CD4-positive, alpha-beta T cell treated with Interleukin-12 subunit alpha and Interleukin-12 subunit beta, for 1 hour (primary cell): ENCODE measurements around the gene LACRT.
A peak's percentile ranks its signal among the peaks of the same experiment; 100 is the strongest.
"Not testable (repeated sequence)": the region's sequence is repeated elsewhere in the genome, so short reads cannot be mapped to it uniquely, and the experiment has no call there.

Experiments used
- DNase-seq: peaks from one replicate; pipeline ENCODE4 v3.0.0-alpha.2; 2020

LACRT gene

GRCh38 chr12:54634795-54635194 lies at the start of gene LACRT:
Gene LACRT (minus strand): TSS chr12:54634895. CDS start chr12:54634841, 54 bp downstream.
- DNase-seq = no peak

GRCh38 chr12:54683398-54683797 lies 48.7 kb upstream of the LACRT start:
- no peak for DNase-seq

- no peak for DNase-seq
These were observed 48.0 kb upstream of the LACRT start for GRCh38 chr12:54682674-54683073.

GRCh38 chr12:54680374-54680773 lies 45.7 kb upstream of the LACRT start:
- no peak for DNase-seq

GRCh38 chr12:54678131-54678530 lies 43.4 kb upstream of the LACRT start:
- no peak for DNase-seq

- no peak for DNase-seq
These were observed 33.2 kb upstream of the LACRT start for GRCh38 chr12:54667945-54668344.

- no peak for DNase-seq
These were observed 31.3 kb upstream of the LACRT start for GRCh38 chr12:54666008-54666407.

GRCh38 chr12:54665022-54665635 lies 30.4 kb upstream of the LACRT start:
- DNase-seq = not testable (repeated sequence)

GRCh38 chr12:54663603-54664002 lies 28.9 kb upstream of the LACRT start:
- no peak for DNase-seq

GRCh38 chr12:54662026-54662425 lies 27.3 kb upstream of the LACRT start:
- no peak for DNase-seq

GRCh38 chr12:54661048-54661447 lies 26.4 kb upstream of the LACRT start:
- DNase-seq = no peak

- DNase-seq = no peak
These were observed 25.7 kb upstream of the LACRT start for GRCh38 chr12:54660320-54660962.

GRCh38 chr12:54658306-54659264 lies 23.9 kb upstream of the LACRT start:
- DNase-seq = peak; percentile 38

GRCh38 chr12:54657105-54657607 lies 22.5 kb upstream of the LACRT start:
- no peak for DNase-seq

- no peak for DNase-seq
These were observed 20.2 kb upstream of the LACRT start for GRCh38 chr12:54654926-54655325.

- DNase-seq = no peak
These were observed 18.3 kb upstream of the LACRT start for GRCh38 chr12:54653025-54653424.

- DNase-seq = no peak
These were observed 16.2 kb upstream of the LACRT start for GRCh38 chr12:54650889-54651288.

- DNase-seq = no peak
These were observed 15.7 kb upstream of the LACRT start for GRCh38 chr12:54650409-54650808.

GRCh38 chr12:54649825-54650224 lies 15.1 kb upstream of the LACRT start:
- DNase-seq = no peak

- DNase-seq = no peak
These were observed 13.6 kb upstream of the LACRT start, which contains the start of gene DCD for GRCh38 chr12:54648265-54648664. Gene DCD (minus strand): TSS chr12:54648365. CDS start chr12:54648303, 62 bp downstream.

GRCh38 chr12:54641554-54641953 lies 6.9 kb upstream of the LACRT start:
- no peak for DNase-seq

GRCh38 chr12:54641089-54641488 lies 6.4 kb upstream of the LACRT start:
- DNase-seq = no peak

GRCh38 chr12:54639112-54639511 lies 4.4 kb upstream of the LACRT start:
- not testable (repeated sequence) for DNase-seq
